ENCODE measurements around the gene LILRA1.

The LILRA1 gene

DNA sequence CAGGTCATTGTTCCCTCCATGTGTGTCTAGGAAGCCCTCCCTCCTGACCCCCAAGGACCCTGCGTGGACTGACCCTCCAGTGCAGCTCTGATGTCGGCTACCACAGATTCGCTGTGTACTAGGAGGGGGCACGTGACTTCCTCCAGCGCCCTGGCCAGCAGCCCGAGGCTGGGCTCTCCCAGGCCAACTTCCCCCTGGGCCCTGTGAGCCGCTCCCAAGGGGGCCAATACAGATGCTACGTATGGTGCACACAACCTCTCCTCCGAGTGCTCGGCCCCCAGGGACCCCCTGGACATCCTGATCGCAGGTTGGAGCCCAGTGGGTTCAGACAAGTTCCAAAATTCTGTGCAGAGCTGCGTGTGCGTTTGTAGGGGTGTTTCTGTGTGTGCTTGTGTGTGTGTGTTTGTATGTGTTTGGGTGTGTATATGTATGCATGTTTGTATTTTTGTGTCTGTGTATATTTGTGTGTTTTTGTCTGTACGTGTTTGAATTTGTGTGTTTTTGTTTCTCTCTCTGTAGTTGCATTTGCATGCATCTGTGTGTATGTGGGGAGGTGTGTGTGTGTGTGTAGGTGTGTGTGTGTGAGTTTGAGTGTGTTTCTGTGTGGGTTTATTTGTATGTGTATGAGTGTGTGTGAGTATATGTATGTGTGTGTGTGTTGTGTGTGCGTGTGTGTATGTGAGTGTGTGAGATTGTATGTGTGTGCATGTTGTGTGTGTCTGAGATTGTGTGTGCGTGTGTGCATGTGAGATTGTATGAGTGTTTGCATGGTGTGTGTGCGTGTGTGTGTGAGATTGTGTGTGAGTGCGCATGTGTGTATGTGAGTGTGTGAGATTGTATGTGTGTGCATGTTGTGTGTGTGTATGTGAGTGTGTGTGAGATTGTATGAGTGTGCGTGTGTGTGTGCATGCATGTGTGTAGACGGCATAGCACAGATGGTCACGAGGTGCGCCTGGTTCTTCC, 41.2 kb upstream of the LILRA1 start:
- H3K27ac ChIP-seq (replicated peaks): no peak overlapping the region
- H3K27me3 ChIP-seq (ENCODE audit: insufficient read depth, poor library complexity, severe bottlenecking): peaks cover 2% of the 10 kb centered on the region
- H3K4me3 ChIP-seq (replicated peaks; ENCODE audit: insufficient read depth, low read length): no peak overlapping the region
- TF ChIP-seq, protein P1, sequence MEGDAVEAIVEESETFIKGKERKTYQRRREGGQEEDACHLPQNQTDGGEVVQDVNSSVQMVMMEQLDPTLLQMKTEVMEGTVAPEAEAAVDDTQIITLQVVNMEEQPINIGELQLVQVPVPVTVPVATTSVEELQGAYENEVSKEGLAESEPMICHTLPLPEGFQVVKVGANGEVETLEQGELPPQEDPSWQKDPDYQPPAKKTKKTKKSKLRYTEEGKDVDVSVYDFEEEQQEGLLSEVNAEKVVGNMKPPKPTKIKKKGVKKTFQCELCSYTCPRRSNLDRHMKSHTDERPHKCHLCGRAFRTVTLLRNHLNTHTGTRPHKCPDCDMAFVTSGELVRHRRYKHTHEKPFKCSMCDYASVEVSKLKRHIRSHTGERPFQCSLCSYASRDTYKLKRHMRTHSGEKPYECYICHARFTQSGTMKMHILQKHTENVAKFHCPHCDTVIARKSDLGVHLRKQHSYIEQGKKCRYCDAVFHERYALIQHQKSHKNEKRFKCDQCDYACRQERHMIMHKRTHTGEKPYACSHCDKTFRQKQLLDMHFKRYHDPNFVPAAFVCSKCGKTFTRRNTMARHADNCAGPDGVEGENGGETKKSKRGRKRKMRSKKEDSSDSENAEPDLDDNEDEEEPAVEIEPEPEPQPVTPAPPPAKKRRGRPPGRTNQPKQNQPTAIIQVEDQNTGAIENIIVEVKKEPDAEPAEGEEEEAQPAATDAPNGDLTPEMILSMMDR (IDR thresholded peaks at IDR 0.05; ENCODE audit: insufficient read depth, low read length): no peak
- TF ChIP-seq, protein P2, sequence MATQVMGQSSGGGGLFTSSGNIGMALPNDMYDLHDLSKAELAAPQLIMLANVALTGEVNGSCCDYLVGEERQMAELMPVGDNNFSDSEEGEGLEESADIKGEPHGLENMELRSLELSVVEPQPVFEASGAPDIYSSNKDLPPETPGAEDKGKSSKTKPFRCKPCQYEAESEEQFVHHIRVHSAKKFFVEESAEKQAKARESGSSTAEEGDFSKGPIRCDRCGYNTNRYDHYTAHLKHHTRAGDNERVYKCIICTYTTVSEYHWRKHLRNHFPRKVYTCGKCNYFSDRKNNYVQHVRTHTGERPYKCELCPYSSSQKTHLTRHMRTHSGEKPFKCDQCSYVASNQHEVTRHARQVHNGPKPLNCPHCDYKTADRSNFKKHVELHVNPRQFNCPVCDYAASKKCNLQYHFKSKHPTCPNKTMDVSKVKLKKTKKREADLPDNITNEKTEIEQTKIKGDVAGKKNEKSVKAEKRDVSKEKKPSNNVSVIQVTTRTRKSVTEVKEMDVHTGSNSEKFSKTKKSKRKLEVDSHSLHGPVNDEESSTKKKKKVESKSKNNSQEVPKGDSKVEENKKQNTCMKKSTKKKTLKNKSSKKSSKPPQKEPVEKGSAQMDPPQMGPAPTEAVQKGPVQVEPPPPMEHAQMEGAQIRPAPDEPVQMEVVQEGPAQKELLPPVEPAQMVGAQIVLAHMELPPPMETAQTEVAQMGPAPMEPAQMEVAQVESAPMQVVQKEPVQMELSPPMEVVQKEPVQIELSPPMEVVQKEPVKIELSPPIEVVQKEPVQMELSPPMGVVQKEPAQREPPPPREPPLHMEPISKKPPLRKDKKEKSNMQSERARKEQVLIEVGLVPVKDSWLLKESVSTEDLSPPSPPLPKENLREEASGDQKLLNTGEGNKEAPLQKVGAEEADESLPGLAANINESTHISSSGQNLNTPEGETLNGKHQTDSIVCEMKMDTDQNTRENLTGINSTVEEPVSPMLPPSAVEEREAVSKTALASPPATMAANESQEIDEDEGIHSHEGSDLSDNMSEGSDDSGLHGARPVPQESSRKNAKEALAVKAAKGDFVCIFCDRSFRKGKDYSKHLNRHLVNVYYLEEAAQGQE (IDR thresholded peaks at IDR 0.05; ENCODE audit: insufficient replicate concordance, low read depth): no peak
- TF ChIP-seq POLR2AphosphoS5 (IDR thresholded peaks at IDR 0.05; ENCODE audit: low read depth): no peak
- TF ChIP-seq GABPA (IDR thresholded peaks at IDR 0.05; ENCODE audit: low read depth): no peak
- no peak for TF ChIP-seq SPI1 (IDR thresholded peaks at IDR 0.05; ENCODE audit: borderline replicate concordance, low read depth)
- peak in 1 of 2 experiments; percentile 31 for DNase-seq (ENCODE audit: low read depth in 1 of 2, low spot score in 1 of 2)

DNA sequence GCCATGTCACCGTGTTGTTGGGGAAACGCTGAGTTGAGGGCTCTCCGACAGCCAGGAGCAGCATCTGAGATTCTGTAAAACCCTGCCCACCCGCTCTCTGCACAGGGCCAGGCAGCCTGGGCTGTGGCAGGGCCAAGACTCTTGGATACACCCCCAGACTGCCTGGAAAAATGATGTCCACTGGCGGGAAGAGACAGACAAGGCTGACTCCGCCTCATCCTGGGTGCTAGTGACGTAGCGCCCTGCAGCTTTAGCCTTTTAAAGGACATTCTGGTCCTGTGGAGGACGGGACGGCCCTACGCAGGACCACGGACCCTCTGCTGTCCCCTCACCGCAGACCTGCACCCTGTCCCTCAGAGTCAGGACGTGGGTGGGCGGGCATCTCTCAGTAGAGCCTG, 40.5 kb upstream of the LILRA1 start:
- Histone ChIP-seq H3K27me3 (ENCODE audit: insufficient read depth, poor library complexity, severe bottlenecking) (peaks cover 2% of the 10 kb centered on the region), H3K27ac (replicated peaks) (no peak overlapping the region), H3K4me3 (replicated peaks; ENCODE audit: insufficient read depth, low read length) (no peak overlapping the region)
- TF ChIP-seq POLR2AphosphoS5 (IDR thresholded peaks at IDR 0.05; ENCODE audit: low read depth): no peak
- TF ChIP-seq, protein P1 (IDR thresholded peaks at IDR 0.05; ENCODE audit: insufficient read depth, low read length): no peak
- TF ChIP-seq SPI1 (IDR thresholded peaks at IDR 0.05; ENCODE audit: borderline replicate concordance, low read depth): no peak
- TF ChIP-seq GABPA (IDR thresholded peaks at IDR 0.05; ENCODE audit: low read depth): no peak
- TF ChIP-seq, protein P2 (IDR thresholded peaks at IDR 0.05; ENCODE audit: insufficient replicate concordance, low read depth): no peak
- no peak for DNase-seq (ENCODE audit: low read depth in 1 of 2, low spot score in 1 of 2)

DNA sequence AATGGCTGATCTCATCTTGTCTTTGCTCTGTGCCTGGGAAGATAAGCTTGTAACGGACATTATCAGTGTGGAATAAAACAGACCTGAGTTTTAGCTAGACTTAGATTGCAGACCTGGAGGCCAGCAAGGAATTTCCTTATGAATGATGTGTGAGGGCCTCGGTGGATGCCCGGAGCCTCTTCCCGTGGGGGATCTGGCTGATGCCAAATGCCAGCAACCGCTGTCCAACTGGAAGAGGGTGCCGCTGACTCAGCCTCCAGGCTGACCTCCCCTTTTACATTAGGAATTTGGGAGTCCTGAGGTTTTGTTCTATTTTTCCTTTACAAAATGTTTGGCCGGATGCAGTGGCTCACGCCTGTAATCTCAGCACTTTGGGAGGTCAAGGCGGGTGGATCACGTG, 39.4 kb upstream of the LILRA1 start:
- no peak overlapping the region for H3K27ac ChIP-seq (replicated peaks)
- peaks cover 2% of the 10 kb centered on the region for H3K27me3 ChIP-seq (ENCODE audit: insufficient read depth, poor library complexity, severe bottlenecking)
- TF ChIP-seq, protein P1 (IDR thresholded peaks at IDR 0.05; ENCODE audit: insufficient read depth, low read length): no peak
- TF ChIP-seq SPI1 (IDR thresholded peaks at IDR 0.05; ENCODE audit: borderline replicate concordance, low read depth): no peak
- TF ChIP-seq POLR2AphosphoS5 (IDR thresholded peaks at IDR 0.05; ENCODE audit: low read depth): no peak
- TF ChIP-seq, protein P2 (IDR thresholded peaks at IDR 0.05; ENCODE audit: insufficient replicate concordance, low read depth): no peak
- no peak for TF ChIP-seq GABPA (IDR thresholded peaks at IDR 0.05; ENCODE audit: low read depth)
- DNase-seq (ENCODE audit: low read depth in 1 of 2, low spot score in 1 of 2): no peak
- no peak overlapping the region for H3K4me3 ChIP-seq (replicated peaks; ENCODE audit: insufficient read depth, low read length)

All from HL-60 (cell line).